Adipocyte (in vitro differentiated cells): Measurements from ENCODE around the gene DEFB129.
A peak's percentile ranks its signal among the peaks of the same experiment; 100 is the strongest.
"Not testable (repeated sequence)": the region's sequence is repeated elsewhere in the genome, so short reads cannot be mapped to it uniquely, and the experiment has no call there.

Source experiments
- DNase-seq: peaks from one replicate; pipeline ENCODE4 v3.0.0-alpha.2; 2015; ENCODE audit warnings: low read depth
- H3K27me3 ChIP-seq: replicated peaks from 2 replicates; pipeline ENCODE4 v1.7.0; 2013; ENCODE audit warnings: mild to moderate bottlenecking, low read length, moderate library complexity; ENCODE audit not compliant: control insufficient read depth, insufficient read depth
- H3K36me3 ChIP-seq: 2 replicates; pipeline ENCODE4 v1.7.0; 2013; ENCODE audit warnings: low read length, mild to moderate bottlenecking, moderate library complexity; ENCODE audit not compliant: control insufficient read depth, insufficient read depth, severe bottlenecking
- H3K4me1 ChIP-seq: 2 replicates; pipeline ENCODE4 v1.7.0; 2013; ENCODE audit warnings: mild to moderate bottlenecking, low read length, moderate library complexity; ENCODE audit not compliant: control insufficient read depth, insufficient read depth
- H3K4me3 ChIP-seq: 2 replicates; pipeline ENCODE4 v1.7.0; 2013; ENCODE audit warnings: mild to moderate bottlenecking, low read length, moderate library complexity
- H3K9ac ChIP-seq: 2 replicates; pipeline ENCODE4 v1.7.0; 2013; ENCODE audit warnings: mild to moderate bottlenecking, low read length, moderate library complexity
- H3K9me3 ChIP-seq: 2 replicates; pipeline ENCODE4 v1.7.0; 2013; ENCODE audit warnings: mild to moderate bottlenecking, low read length, moderate library complexity; ENCODE audit not compliant: control insufficient read depth

The DEFB129 gene

DNA sequence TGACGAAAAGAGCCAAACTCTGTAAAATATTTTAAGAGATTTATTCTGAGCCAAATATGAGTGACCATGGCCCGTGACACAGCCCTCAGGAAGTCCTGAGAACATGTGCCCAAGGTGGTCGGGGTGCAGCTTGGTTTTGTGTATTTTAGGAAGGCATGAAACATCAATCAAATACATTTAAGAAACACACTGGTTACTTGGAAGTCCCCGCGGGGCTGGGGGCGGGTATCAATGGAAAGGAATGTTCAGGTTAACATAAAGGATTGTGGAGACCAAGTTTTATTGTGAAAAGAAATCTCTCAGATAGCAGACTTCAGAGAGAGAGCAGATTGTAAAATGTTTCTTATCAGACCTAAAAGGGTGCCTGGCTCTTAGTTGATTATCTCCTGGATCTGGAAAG is 26.4 kb downstream of the DEFB129 start:
- DNase-seq, H3K4me1 ChIP-seq, H3K9ac ChIP-seq, H3K9me3 ChIP-seq, H3K4me3 ChIP-seq, H3K36me3 ChIP-seq: not testable (repeated sequence)
- peaks cover 35% of the 10 kb centered on the region for H3K27me3 ChIP-seq

DNA sequence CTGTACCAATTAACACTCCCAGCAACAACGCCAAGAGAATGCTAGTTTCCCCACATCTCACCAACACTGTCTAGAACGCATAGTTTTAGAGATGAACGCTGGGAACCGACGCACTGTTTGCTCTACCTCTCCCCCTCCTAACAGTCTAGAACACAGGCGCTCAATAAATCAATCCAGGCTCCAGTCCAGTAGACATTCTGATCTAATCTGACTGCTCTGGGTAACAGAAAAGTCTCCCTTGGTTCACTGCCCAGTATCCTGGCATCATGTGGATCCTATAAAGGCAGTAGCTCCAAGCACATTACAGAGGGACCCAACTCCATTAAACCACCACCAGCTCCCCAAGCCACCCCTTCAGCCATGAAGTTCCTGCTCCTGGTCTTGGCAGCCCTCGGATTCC is 30.4 kb downstream of the DEFB129 start, which contains the start of gene DEFB132:
TSS of gene DEFB132 (plus strand) at position 306 of the 400 bp plus-strand sequence. CDS start at position 361, 55 bp downstream.
- Histone ChIP-seq H3K9ac (no peak within 1 kb of the TSS), H3K4me3 (no peak within 1 kb of the TSS), H3K9me3 (no peaks in the 10 kb centered on the region), H3K4me1 (peaks cover 12% of the 10 kb centered on the region), H3K36me3 (no peaks in the 10 kb centered on the region), H3K27me3 (peaks cover 31% of the 10 kb centered on the region)
- no peak for DNase-seq

DNA sequence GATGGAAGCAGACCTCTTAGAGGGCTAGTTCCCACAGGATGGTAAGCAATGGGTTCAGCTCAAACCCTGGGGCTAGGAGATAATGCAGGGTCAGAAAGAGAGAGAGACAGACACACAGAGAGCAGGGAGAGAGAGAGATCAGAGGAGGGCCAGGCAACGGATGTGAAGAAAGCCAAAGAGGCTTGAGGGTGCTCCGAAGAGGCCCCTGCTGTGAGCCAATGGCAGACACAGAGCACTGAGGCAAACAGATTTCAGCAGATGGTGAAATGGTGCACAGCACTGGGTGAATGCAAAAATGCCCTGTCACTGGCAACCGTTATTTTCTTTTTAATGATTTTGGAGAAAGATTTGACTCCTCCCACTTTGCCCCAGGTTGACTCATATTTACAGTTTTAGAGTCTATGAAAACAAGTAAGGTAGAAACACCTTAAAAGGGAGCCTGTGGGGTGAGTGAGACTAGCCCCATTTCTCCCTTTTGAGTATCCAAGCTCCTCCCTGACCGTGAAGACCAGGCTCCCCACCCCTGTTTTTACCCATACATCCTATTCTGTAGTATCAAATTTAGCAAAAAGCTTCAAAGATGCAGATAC is 31.3 kb downstream of the DEFB129 start:
- Histone ChIP-seq H3K4me1 (peaks cover 12% of the 10 kb centered on the region), H3K9ac (no peak overlapping the region), H3K27me3 (peaks cover 38% of the 10 kb centered on the region), H3K9me3 (no peaks in the 10 kb centered on the region), H3K36me3 (no peaks in the 10 kb centered on the region), H3K4me3 (no peak overlapping the region)
- no peak for DNase-seq

DNA sequence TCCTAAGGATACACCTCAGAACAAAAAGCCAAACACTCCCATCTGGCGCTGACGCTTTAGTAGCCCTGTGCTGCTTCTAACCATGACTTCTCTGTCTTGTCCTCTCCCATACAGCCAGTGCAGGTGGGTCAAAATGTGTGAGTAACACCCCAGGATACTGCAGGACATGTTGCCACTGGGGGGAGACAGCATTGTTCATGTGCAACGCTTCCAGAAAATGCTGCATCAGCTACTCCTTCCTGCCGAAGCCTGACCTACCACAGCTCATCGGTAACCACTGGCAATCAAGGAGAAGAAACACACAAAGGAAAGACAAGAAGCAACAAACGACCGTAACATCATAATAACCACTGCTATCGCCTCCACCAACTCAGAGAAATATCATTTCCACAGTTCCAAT is 31.9 kb downstream of the DEFB129 start:
- no peaks in the 10 kb centered on the region for H3K36me3 ChIP-seq
- peaks cover 38% of the 10 kb centered on the region for H3K27me3 ChIP-seq
- peak; percentile 41 for DNase-seq
- no peaks in the 10 kb centered on the region for H3K9me3 ChIP-seq
- no peak overlapping the region for H3K4me3 ChIP-seq
- peaks cover 12% of the 10 kb centered on the region for H3K4me1 ChIP-seq
- no peak overlapping the region for H3K9ac ChIP-seq

DNA sequence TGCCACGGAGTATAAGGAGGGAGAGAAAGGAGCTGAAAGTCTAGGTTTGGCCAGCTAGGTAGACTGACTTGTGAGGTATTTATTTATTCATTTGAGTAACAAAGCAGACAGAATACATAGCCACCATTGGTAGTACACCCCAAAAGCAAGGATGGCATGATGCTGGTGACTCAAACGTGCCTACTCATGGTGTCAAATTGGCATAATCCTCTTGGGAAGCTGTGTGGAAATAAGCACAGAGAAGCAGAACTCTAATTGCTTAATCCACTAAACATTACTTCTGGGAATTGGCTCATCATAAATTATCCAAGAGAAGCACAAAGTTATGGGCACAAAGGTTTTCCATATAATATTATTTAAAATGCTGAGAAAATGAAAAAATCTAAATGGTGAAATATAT is 32.9 kb downstream of the DEFB129 start:
- Histone ChIP-seq H3K4me3 (no peak overlapping the region), H3K9me3 (no peaks in the 10 kb centered on the region), H3K36me3 (no peaks in the 10 kb centered on the region), H3K9ac (no peak overlapping the region), H3K4me1 (peaks cover 12% of the 10 kb centered on the region), H3K27me3 (peaks cover 32% of the 10 kb centered on the region)
- no peak for DNase-seq

DNA sequence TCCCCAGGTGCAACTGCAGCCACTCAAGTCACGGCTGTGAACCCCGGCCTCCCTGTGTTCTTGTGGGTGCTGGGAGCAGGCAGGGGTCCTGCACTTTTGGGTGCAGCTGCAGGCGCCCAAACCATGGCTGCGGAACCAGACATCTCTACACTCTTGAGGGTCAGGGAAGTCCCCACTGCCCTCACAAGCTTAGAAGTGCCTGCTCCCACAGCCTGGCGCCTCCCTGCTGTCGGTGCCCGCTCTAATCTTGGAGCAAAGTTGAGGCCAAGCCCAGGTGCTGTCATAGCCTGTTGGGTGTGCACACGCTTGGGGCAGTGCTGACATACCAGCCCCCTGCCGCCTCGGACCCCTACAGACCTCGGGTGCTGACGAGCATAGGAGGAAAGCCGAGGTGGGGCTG is 36.6 kb downstream of the DEFB129 start:
- Histone ChIP-seq H3K9me3 (no peaks in the 10 kb centered on the region), H3K4me1 (peaks cover 27% of the 10 kb centered on the region), H3K4me3 (no peak overlapping the region), H3K27me3 (peaks cover 28% of the 10 kb centered on the region), H3K9ac (no peak overlapping the region), H3K36me3 (no peaks in the 10 kb centered on the region)
- DNase-seq = no peak

DNA sequence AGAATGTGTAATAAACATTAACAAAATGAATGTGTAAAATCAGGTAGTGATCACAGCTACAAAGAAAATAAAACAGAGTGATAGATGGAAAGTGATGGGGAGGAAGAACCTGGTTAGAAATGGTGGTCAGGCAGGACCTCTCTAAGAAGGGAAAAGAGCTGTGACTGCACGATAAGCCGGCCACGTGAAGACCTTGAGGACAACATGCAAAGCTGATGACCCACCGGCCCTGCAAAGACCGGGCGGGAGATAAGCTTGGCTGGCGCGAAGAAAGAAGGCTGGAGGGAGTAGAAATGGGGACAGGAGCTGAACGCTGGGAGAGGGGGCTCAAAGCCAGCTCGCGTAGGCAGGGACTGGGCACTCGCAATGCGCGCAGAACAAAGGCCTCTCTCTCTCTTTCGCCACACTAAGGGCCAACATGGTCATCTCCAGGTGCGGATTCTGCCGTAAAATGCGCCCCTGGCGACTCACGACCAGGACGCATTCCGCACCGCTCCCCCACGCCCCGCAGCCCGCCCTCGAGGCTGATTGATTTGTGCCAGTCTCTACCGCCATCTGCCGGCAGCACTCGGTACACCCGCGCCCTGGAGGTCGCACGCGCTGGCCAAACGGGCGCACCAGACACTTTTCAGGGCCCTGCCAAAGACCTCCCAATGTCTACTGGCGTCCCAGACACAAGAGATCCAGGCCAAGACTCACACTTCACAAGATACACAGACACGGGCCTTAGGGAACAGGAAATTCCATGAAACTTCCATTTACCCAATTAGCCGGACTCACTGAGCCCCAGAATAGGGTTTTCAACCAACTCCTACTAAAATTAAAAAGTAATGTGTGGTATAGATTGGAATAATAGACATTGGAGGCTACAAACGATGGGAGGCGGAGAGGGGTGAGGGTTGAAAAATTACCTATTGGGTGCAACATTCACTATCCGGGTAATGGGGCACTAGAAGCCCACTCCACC is 39.8 kb downstream of the DEFB129 start:
- H3K4me1 ChIP-seq = peaks cover 23% of the 10 kb centered on the region
- H3K4me3 ChIP-seq = peak overlapping the region; percentile 79
- peak; percentile 91 for DNase-seq
- H3K9me3 ChIP-seq = no peaks in the 10 kb centered on the region
- peaks cover 21% of the 10 kb centered on the region for H3K27me3 ChIP-seq
- H3K36me3 ChIP-seq = no peaks in the 10 kb centered on the region
- peak overlapping the region; percentile 52 for H3K9ac ChIP-seq

DNA sequence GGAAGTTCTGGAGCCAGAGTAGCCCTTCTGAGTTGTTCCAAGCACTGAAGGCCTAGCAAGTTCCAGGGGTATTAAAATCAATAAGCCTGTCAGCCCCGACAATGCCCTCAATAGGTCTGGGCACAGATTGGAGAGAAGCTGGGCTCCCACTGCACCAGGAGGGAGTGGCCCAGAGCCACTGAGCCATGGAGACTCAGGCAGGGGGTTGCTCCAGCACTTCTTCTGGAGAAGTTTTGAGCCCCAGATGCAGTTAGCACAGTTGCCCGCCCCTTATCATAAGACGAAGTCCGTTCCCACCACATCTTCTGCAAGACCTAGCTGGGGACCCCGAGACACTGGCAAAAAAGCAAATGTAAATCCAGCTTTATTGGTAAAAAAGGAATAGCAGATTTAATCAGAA is 43.5 kb downstream of the DEFB129 start:
- Histone ChIP-seq H3K4me3 (no peak overlapping the region), H3K9ac (no peak overlapping the region), H3K9me3 (no peaks in the 10 kb centered on the region), H3K36me3 (peaks cover under 1% of the 10 kb centered on the region), H3K4me1 (peaks cover 23% of the 10 kb centered on the region), H3K27me3 (peaks cover 10% of the 10 kb centered on the region)
- no peak for DNase-seq

DNA sequence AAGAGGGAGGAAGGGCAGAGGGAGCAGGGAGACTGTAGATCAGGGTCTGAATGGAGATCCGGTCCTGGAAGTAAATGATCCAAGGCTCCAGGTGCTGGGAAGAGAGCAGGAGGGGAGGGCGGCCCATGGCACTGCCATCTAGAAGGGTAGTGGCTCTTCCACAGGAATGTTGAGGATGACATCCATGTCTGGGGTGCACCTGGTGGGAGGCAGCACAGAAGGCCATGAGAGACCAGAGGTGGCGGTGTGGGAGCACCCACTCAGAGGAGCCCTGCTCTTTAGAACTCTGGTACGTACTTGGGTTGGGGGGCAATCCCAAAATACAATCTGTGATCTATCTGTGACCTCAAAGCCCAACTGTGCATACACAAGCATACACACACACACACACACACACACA is 44.0 kb downstream of the DEFB129 start:
- Histone ChIP-seq H3K4me3 (no peak overlapping the region), H3K4me1 (peaks cover 19% of the 10 kb centered on the region), H3K9me3 (no peaks in the 10 kb centered on the region), H3K36me3 (peaks cover 3% of the 10 kb centered on the region), H3K27me3 (peaks cover 9% of the 10 kb centered on the region), H3K9ac (no peak overlapping the region)
- DNase-seq = no peak

DNA sequence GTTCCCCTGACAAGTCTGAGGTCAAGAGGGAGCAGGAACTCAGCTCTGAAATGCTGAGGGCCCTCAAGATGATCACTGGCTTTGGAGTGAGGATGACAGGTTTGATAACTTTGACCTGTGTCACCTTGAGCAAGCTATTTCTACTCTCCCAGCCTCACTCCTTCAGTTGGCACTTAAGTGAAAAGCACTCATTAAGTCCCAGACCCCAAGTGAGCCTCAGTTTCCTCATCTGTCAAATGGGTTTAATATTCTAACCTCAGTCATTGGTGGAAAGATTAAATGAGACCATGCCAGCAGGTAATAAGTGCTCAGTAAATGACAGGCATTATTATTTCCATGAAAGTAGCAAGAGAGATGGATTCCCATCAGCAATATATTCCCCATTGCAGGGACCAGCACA is 44.5 kb downstream of the DEFB129 start:
- Histone ChIP-seq H3K9ac (no peak overlapping the region), H3K9me3 (no peaks in the 10 kb centered on the region), H3K27me3 (peaks cover 5% of the 10 kb centered on the region), H3K4me1 (peaks cover 15% of the 10 kb centered on the region), H3K4me3 (no peak overlapping the region), H3K36me3 (peaks cover 3% of the 10 kb centered on the region)
- no peak for DNase-seq

DNA sequence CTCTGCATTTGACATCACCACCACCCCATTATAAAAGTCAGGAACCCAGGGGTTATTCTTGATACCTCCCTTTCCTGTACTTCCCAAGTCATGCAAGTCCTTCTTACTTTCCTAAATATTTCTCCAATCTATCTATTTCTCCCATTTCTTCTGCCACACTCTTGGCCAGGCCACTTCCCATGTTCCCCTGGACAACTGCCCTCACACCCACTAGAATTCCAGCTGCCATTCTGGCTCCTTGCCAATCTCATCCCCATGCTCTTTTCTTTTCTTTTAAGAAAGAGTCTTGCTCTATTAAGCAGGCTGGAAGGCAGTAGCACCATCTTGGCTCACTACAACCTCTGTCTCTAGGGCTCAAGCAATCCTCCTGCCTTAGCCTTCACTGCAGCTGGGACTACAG is 45.7 kb downstream of the DEFB129 start:
- Histone ChIP-seq H3K9me3 (no peaks in the 10 kb centered on the region), H3K36me3 (peaks cover 3% of the 10 kb centered on the region), H3K4me3 (no peak overlapping the region), H3K9ac (no peak overlapping the region), H3K27me3 (peaks cover 5% of the 10 kb centered on the region), H3K4me1 (peaks cover 7% of the 10 kb centered on the region)
- DNase-seq = no peak
